SK-N-SH (cell line): ENCODE measurements around the gene RASL11B. TPM values are rescaled to one million over a fixed set of nuclear protein-coding genes. Genes with fewer than 3 reads are reported as not detected.
A peak's percentile ranks its signal among the peaks of the same experiment; 100 is the strongest.

Experiments
- CTCF ChIA-PET: fragments of 300-600, 350-600 bp; formaldehyde crosslinking; extraction: SDS; loops from one replicate; lab custom pipeline; 2021; lab: Yijun Ruan, JAX
- POLR2A ChIA-PET: fragments of 350-600 bp; sonication (Branson Sonifier 250); formaldehyde crosslinking; extraction: SDS; loops from one replicate; lab custom pipeline; 2020; ENCODE audit warnings: antibody characterized with exemption, inconsistent platforms; lab: Yijun Ruan, JAX
- DNase-seq: peaks from one replicate; pipeline ENCODE4 v3.0.0; 2012
- H2AFZ ChIP-seq: fragments of 200-600 bp; sonication (generic); 2 replicates; pipeline ENCODE4 v1.8.1; 2016; ENCODE audit warnings: antibody characterized with exemption, mild to moderate bottlenecking, low read depth
- H3F3A ChIP-seq: fragments of 200-600 bp; sonication (generic); replicated peaks from 2 replicates; pipeline ENCODE3; 2016; ENCODE audit warnings: antibody characterized with exemption, mild to moderate bottlenecking; ENCODE audit not compliant: insufficient read depth
- H3K27ac ChIP-seq, 2 experiments: fragments of 200-500 bp in 1 of 2; fragments of 200-600 bp in 1 of 2; sonication (Bioruptor generic) in 1 of 2; sonication (generic), shearing (Covaris generic) in 1 of 2; 2 replicates each; pipeline versions ENCODE4 v1.5.1 to v1.6.1; 2014 to 2016; ENCODE audit warnings: low read depth in 2 of 2, inconsistent platforms in 1 of 2, low read length in 1 of 2, mild to moderate bottlenecking in 1 of 2, mixed read lengths in 1 of 2
- H3K27me3 ChIP-seq: fragments of 200-600 bp; sonication (generic), shearing (Covaris generic); 2 replicates; pipeline ENCODE4 v1.6.1; 2016; ENCODE audit warnings: mixed run types; ENCODE audit not compliant: insufficient read depth
- H3K36me3 ChIP-seq, 2 experiments: fragments of 200-500 bp in 1 of 2; fragments of 200-600 bp in 1 of 2; sonication (Bioruptor generic) in 1 of 2; sonication (generic) in 1 of 2; replicated peaks in 1 of 2; 2 replicates each; pipeline versions ENCODE3 to v1.5.1; 2014 to 2016; ENCODE audit warnings: low read length in 1 of 2, mild to moderate bottlenecking in 1 of 2; ENCODE audit not compliant: insufficient read depth in 2 of 2, control insufficient read depth in 1 of 2
- H3K4me1 ChIP-seq, 2 experiments: fragments of 200-500 bp in 1 of 2; fragments of 200-600 bp in 1 of 2; sonication (Bioruptor generic) in 1 of 2; sonication (generic), shearing (Covaris generic) in 1 of 2; 2 replicates each; pipeline versions ENCODE4 v1.5.1 to v1.6.1; 2014 to 2016; ENCODE audit warnings: low read depth in 1 of 2, low read length in 1 of 2, mixed run types in 1 of 2; ENCODE audit not compliant: insufficient read depth in 2 of 2, control insufficient read depth in 1 of 2
- H3K4me2 ChIP-seq: fragments of 200-600 bp; sonication (generic), shearing (Covaris generic); 2 replicates; pipeline ENCODE4 v1.6.1; 2017; ENCODE audit warnings: mixed run types
- H3K4me3 ChIP-seq, 2 experiments: fragments of 200-500 bp in 1 of 2; fragments of 200-600 bp in 1 of 2; sonication (Bioruptor generic) in 1 of 2; sonication (generic), shearing (Covaris generic) in 1 of 2; 2 replicates each; pipeline versions ENCODE4 v1.5.1 to v1.8.1; 2014 to 2016; ENCODE audit warnings: low read depth in 2 of 2, inconsistent platforms in 1 of 2, low read length in 1 of 2, mild to moderate bottlenecking in 1 of 2, mixed read lengths in 1 of 2, moderate library complexity in 1 of 2
- H3K79me2 ChIP-seq: fragments of 200-600 bp; sonication (generic); 2 replicates; pipeline ENCODE4 v1.8.1; 2017; ENCODE audit warnings: mild to moderate bottlenecking; ENCODE audit not compliant: insufficient read depth
- H3K9ac ChIP-seq: fragments of 200-600 bp; sonication (generic); 2 replicates; pipeline ENCODE4 v1.6.1; 2017; ENCODE audit warnings: mixed run types
- H3K9me2 ChIP-seq: fragments of 200-600 bp; sonication (generic); 2 replicates; pipeline ENCODE4 v1.6.1; 2017; ENCODE audit warnings: mixed run types
- H3K9me3 ChIP-seq: fragments of 200-600 bp; sonication (generic); 2 replicates; pipeline ENCODE4 v1.6.1; 2017; ENCODE audit warnings: mixed run types, mild to moderate bottlenecking, moderate library complexity
- H4K20me1 ChIP-seq: fragments of 200-600 bp; sonication (generic); 2 replicates; pipeline ENCODE4 v1.6.1; 2017; ENCODE audit warnings: mild to moderate bottlenecking, mixed run types; ENCODE audit not compliant: insufficient read depth
- CHD2 ChIP-seq: fragments of 150-350 bp; IDR thresholded peaks from 2 replicates; pipeline ENCODE4 v1.6.1; 2018; ENCODE audit warnings: low read length; ENCODE audit not compliant: partially characterized antibody
- FOXM1 ChIP-seq: IDR thresholded peaks from 2 replicates; pipeline ENCODE4 v1.4.0; 2012; ENCODE audit warnings: low read depth, mild to moderate bottlenecking
- JUND ChIP-seq: IDR thresholded peaks from 2 replicates; pipeline ENCODE4 v1.4.0; 2012
- NFIC ChIP-seq: IDR thresholded peaks from 2 replicates; pipeline ENCODE4 v1.4.0; 2012; ENCODE audit warnings: borderline replicate concordance
- NRF1 ChIP-seq: IDR thresholded peaks from 2 replicates; pipeline ENCODE4 v1.6.1; 2012; ENCODE audit warnings: low read depth, mild to moderate bottlenecking, low read length
- SMC3 ChIP-seq: IDR thresholded peaks from 2 replicates; pipeline ENCODE4 v1.6.1; 2012; ENCODE audit warnings: low read depth, low read length, improper control_type of control experiment
- TCF12 ChIP-seq: IDR thresholded peaks from 2 replicates; pipeline ENCODE4 v1.4.0; 2012
- WGBS: methylation state at CpG from one replicate; pipeline ENCODE4 v1.1.6; 2017; ENCODE audit warnings: low lambda C conversion rate; 5-methylcytosine and 5-hydroxymethylcytosine counted together
- polyA plus RNA-seq, 3 experiments: library from polyadenylated mRNA; depleted of rRNA; stranded (reverse); fragments of >200 nt; gene quantifications; 2 replicates each; pipeline ENCODE4 v1.2.3, GENCODE V29; 2012
- TF ChIP-seq, protein P1 (sequence below): fragments of 150-350 bp; IDR thresholded peaks from 2 replicates; pipeline ENCODE4 v1.6.1; 2016; ENCODE audit warnings: mild to moderate bottlenecking, low read depth, low read length
- TF ChIP-seq, protein P2 (sequence below): fragments of 200-600 bp; sonication (generic); IDR thresholded peaks from 2 replicates; pipeline ENCODE4 v1.6.1; 2017; ENCODE audit warnings: antibody characterized with exemption, mild to moderate bottlenecking, moderate library complexity
- TF ChIP-seq, protein P3 (sequence below): IDR thresholded peaks from 2 replicates; pipeline ENCODE4 v1.4.0; 2012; ENCODE audit warnings: low read depth, borderline replicate concordance

The RASL11B gene
- polyA plus RNA-seq, 1 of the 3 experiments (the other 2 are of a cell fraction), result 0.54 TPM

- TF ChIP-seq CHD2, result peak; percentile 79
- peak; percentile 13; the same call in 1 of the 2 replicates for TF ChIP-seq SMC3
Observed at GRCh38 chr4:52841682-52842456, 20.2 kb upstream of the RASL11B start (continued).

DNA sequence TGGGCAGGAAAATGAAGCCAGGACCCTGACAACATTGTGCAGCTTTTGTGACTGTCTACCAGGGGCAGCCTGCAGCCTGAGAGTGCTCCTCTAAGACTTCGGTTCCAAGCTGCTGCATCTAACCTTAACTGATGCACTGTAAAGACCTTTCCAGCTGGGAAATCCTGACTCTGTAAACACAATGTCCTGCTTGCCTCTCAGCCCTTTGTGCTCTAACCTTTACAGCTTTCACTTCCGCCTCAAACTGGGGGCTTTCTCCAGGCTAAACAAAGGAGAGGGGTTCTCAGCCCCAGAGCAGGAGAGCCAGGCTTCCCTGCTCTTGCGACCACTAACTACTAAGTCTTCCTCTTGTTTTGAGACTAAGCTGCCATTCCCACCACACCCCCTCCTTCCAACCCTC is 19.3 kb upstream of the RASL11B start:
- POLR2A ChIA-PET, result interaction anchor here (0.6 to 1.3 kb wide), 2 partner anchors 21 to 130 kb away, joined by 3 read pairs; no protein-coding TSS in a partner anchor
- H3K27me3 ChIP-seq, result no peaks in the 10 kb centered on the region
- H3K9me2 ChIP-seq, result no peaks in the 10 kb centered on the region
- no peak overlapping the region for H3K9ac ChIP-seq
- no peaks in the 10 kb centered on the region for H4K20me1 ChIP-seq
- WGBS, result 84% methylated on average over 3 of the region's 3 CpGs
- no peaks in the 10 kb centered on the region for H3K9me3 ChIP-seq
- H3K4me1 ChIP-seq, result peaks cover 0 to 62% of the 10 kb centered on the region in 2 experiments; a peak in 2 of 4 replicates
- no peak overlapping the region for H3K4me2 ChIP-seq
- TF ChIP-seq, protein P1, sequence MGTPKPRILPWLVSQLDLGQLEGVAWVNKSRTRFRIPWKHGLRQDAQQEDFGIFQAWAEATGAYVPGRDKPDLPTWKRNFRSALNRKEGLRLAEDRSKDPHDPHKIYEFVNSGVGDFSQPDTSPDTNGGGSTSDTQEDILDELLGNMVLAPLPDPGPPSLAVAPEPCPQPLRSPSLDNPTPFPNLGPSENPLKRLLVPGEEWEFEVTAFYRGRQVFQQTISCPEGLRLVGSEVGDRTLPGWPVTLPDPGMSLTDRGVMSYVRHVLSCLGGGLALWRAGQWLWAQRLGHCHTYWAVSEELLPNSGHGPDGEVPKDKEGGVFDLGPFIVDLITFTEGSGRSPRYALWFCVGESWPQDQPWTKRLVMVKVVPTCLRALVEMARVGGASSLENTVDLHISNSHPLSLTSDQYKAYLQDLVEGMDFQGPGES, result no peak
- TF ChIP-seq, protein P2, sequence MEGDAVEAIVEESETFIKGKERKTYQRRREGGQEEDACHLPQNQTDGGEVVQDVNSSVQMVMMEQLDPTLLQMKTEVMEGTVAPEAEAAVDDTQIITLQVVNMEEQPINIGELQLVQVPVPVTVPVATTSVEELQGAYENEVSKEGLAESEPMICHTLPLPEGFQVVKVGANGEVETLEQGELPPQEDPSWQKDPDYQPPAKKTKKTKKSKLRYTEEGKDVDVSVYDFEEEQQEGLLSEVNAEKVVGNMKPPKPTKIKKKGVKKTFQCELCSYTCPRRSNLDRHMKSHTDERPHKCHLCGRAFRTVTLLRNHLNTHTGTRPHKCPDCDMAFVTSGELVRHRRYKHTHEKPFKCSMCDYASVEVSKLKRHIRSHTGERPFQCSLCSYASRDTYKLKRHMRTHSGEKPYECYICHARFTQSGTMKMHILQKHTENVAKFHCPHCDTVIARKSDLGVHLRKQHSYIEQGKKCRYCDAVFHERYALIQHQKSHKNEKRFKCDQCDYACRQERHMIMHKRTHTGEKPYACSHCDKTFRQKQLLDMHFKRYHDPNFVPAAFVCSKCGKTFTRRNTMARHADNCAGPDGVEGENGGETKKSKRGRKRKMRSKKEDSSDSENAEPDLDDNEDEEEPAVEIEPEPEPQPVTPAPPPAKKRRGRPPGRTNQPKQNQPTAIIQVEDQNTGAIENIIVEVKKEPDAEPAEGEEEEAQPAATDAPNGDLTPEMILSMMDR, result no peak
- TF ChIP-seq TCF12, result no peak
- no peak for TF ChIP-seq NRF1
- no peaks in the 10 kb centered on the region for H3K36me3 ChIP-seq
- CTCF ChIA-PET, result interaction anchor here (0.6 to 1.6 kb wide), 3 partner anchors 69 to 1366 kb away, joined by 3 read pairs; no protein-coding TSS in a partner anchor
- peak overlapping the region in 1 of 2 experiments; percentile 100; a peak in 2 of 4 replicates for H3K27ac ChIP-seq
- H3K4me3 ChIP-seq, result no peak overlapping the region
- no peaks in the 10 kb centered on the region for H3K79me2 ChIP-seq
- no peak for DNase-seq
- H2AFZ ChIP-seq, result no peak overlapping the region
- H3F3A ChIP-seq, result peaks cover 7% of the 10 kb centered on the region

GRCh38 chr4:52843351-52843750 is 18.8 kb upstream of the RASL11B start:
- no peak overlapping the region for H3K4me3 ChIP-seq
- WGBS, result 91% methylated on average over 2 of the region's 2 CpGs
- no peaks in the 10 kb centered on the region for H4K20me1 ChIP-seq
- H3K4me1 ChIP-seq, result peaks cover 0 to 58% of the 10 kb centered on the region in 2 experiments; a peak in 2 of 4 replicates
- no peak for TF ChIP-seq JUND
- no peak for TF ChIP-seq NFIC
- TF ChIP-seq, protein P3, sequence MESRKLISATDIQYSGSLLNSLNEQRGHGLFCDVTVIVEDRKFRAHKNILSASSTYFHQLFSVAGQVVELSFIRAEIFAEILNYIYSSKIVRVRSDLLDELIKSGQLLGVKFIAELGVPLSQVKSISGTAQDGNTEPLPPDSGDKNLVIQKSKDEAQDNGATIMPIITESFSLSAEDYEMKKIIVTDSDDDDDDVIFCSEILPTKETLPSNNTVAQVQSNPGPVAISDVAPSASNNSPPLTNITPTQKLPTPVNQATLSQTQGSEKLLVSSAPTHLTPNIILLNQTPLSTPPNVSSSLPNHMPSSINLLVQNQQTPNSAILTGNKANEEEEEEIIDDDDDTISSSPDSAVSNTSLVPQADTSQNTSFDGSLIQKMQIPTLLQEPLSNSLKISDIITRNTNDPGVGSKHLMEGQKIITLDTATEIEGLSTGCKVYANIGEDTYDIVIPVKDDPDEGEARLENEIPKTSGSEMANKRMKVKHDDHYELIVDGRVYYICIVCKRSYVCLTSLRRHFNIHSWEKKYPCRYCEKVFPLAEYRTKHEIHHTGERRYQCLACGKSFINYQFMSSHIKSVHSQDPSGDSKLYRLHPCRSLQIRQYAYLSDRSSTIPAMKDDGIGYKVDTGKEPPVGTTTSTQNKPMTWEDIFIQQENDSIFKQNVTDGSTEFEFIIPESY, result no peak
- no peak for TF ChIP-seq FOXM1
- H3K27ac ChIP-seq, result peak overlapping the region in 1 of 2 experiments; percentile 100; a peak in 2 of 4 replicates
- ChIA-PET CTCF (interaction anchor here (0.6 kb wide), 1 partner anchor 1366 kb away, joined by 3 read pairs; no protein-coding TSS in a partner anchor), POLR2A (interaction anchor here (1.3 kb wide), 1 partner anchor 131 kb away, joined by 3 read pairs; no protein-coding TSS in a partner anchor)
- H3K9me2 ChIP-seq, result no peaks in the 10 kb centered on the region
- no peak overlapping the region for H2AFZ ChIP-seq
- H3K9me3 ChIP-seq, result no peaks in the 10 kb centered on the region
- no peak overlapping the region for H3K9ac ChIP-seq
- H3K79me2 ChIP-seq, result no peaks in the 10 kb centered on the region
- H3K27me3 ChIP-seq, result no peaks in the 10 kb centered on the region
- H3K4me2 ChIP-seq, result no peak overlapping the region
- DNase-seq, result no peak
- H3F3A ChIP-seq, result peaks cover 7% of the 10 kb centered on the region
- no peaks in the 10 kb centered on the region for H3K36me3 ChIP-seq
